Heart left ventricle (tissue), 16 donors: Measurements from ENCODE around the gene BLOC1S2. TPM values are rescaled to one million over a fixed set of nuclear protein-coding genes. Genes with fewer than 3 reads are reported as not detected.
"Not testable (repeated sequence)": the region's sequence is repeated elsewhere in the genome, so short reads cannot be mapped to it uniquely, and the experiment has no call there.

Experiments used
- ATAC-seq, 4 donors: fragments of 200-7000 bp; cut with Tn5 transposase; one replicate each; pipeline ENCODE4 v1.9.1; 2020 to 2022; ENCODE audit warnings: moderate library complexity in 4 of 4, mild to moderate bottlenecking in 3 of 4, moderate number of reproducible peaks in 1 of 4
- DNase-seq, 5 donors: peaks; one replicate each; pipeline ENCODE4 v3.0.0-alpha.2; 2020
- H3K27ac ChIP-seq, 12 donors: fragments of 200-600 bp; sonication (generic) in 4 of 12; one replicate each; pipeline versions ENCODE4 v1.5.0 to v1.8.0; 2016 to 2022; ENCODE audit warnings: mild to moderate bottlenecking in 2 of 12
- H3K27me3 ChIP-seq, 9 donors: fragments of 200-600 bp; sonication (generic) in 2 of 9; one replicate each; pipeline versions ENCODE4 v1.5.1 to v1.8.0; 2016 to 2022; ENCODE audit warnings: mild to moderate bottlenecking in 3 of 9
- H3K36me3 ChIP-seq, 9 donors: fragments of 200-600 bp; sonication (generic) in 2 of 9; one replicate each; pipeline versions ENCODE4 v1.5.0 to v1.8.0; 2018 to 2022; ENCODE audit warnings: mild to moderate bottlenecking in 2 of 9
- H3K4me1 ChIP-seq, 12 donors: fragments of 200-600 bp; sonication (generic) in 4 of 12; one replicate each; pipeline versions ENCODE4 v1.5.0 to v1.8.0; 2016 to 2022; ENCODE audit warnings: mild to moderate bottlenecking in 3 of 12
- H3K4me3 ChIP-seq, 12 donors: fragments of 200-600 bp; sonication (generic) in 4 of 12; one replicate each; pipeline versions ENCODE4 v1.5.0 to v1.8.0; 2017 to 2022; ENCODE audit warnings: mild to moderate bottlenecking in 9 of 12, moderate library complexity in 4 of 12
- H3K9me3 ChIP-seq, 12 donors: fragments of 200-600 bp; sonication (generic) in 4 of 12; one replicate each; pipeline versions ENCODE4 v1.5.0 to v1.8.0; 2016 to 2022; ENCODE audit warnings: mild to moderate bottlenecking in 1 of 12
- POLR2A ChIP-seq, 2 donors: fragments of 450-650 bp; IDR thresholded peaks; one replicate each; pipeline ENCODE4 v1.6.1; 2017; ENCODE audit warnings: antibody characterized with exemption in 2 of 2, mild to moderate bottlenecking in 2 of 2, moderate library complexity in 2 of 2
- WGBS, 4 donors: extraction: QIAGEN DNeasy Blood & Tissue Kit in 2 of 4; methylation state at CpG; one replicate each; pipeline versions ENCODE4 v1.1.5 to v1.1.7; 2013 to 2018; 5-methylcytosine and 5-hydroxymethylcytosine counted together
- intact Hi-C, 10 donors: fragments of 100-400 bp; cut with DNase I; formaldehyde crosslinking; loops; one replicate each; pipeline versions ENCODE4 v1.11.1 to v1.14.2; 2022
- polyA plus RNA-seq, 2 donors: library from polyadenylated mRNA; stranded (reverse); fragments of 200-250 nt; gene quantifications; one replicate each; pipeline ENCODE4 v1.2.3, GENCODE V29; 2013
- total RNA-seq, 9 donors: library from RNA; depleted of rRNA in 2 of 9; stranded (reverse); fragments of >200 nt in 2 of 9; fragmentation: NEBNext Ultra II Directional in 3 of 9; extraction: Animal tissue kit (Norgen Biotek cat#: 25700) in 3 of 9; gene quantifications; one replicate each; pipeline versions ENCODE4 v1.1.0 to v1.2.4, GENCODE V29; 2016 to 2023
- TF ChIP-seq, protein P1 (sequence below), 12 donors: fragments of 200-600 bp; sonication (generic) in 4 of 12; IDR thresholded peaks; one replicate each; pipeline versions ENCODE4 v1.5.0 to v1.8.0; 2018 to 2022; ENCODE audit warnings: antibody characterized with exemption in 12 of 12, mild to moderate bottlenecking in 5 of 12
- donor health status: ischemic (EF 13 %, LVEDD 7.1; RV severe dilation, severe dysfunction).
- donor health status: healthy with polysubstance abuse.
- donor health status: DM: no; HTN: yes; CAD: no.
- donor health status: DM: no; HTN: no; CAD: no.
- donor health status: ischemic (EF 25% LVEDD 6.9; RV normal size, moderate dysfunction).
- donor health status: ischemic (EF 25% LVEDD 5.7; RV mildly dilated, moderate dysfunction).
- donor health status: healthy.
- donor health status: DM: yes; HTN: yes; CAD: no.
- donor health status: ischemic (EF 35%, LVEDD 5.7; RV mildly dilated, moderate dysfunction).
- donor health status: nonischemic (EF 11% LVEDD 7.7; RV severe dilation, severe dysfunction).
- donor health status: DM: yes; HTN: yes; CAD: no.
- donor health status: PGD.
- donor health status: ischemic (EF 29% LVEDD 5.4; RV normal size, mild dysfunction).
- donor health status: nonischemic (EF 23%, LVEDD 6.1; RV moderate dilation, normal function).

BLOC1S2 gene
- total and polyA plus RNA-seq, 11 donors = 14.6 to 43.8 (median 21.3) TPM

DNA sequence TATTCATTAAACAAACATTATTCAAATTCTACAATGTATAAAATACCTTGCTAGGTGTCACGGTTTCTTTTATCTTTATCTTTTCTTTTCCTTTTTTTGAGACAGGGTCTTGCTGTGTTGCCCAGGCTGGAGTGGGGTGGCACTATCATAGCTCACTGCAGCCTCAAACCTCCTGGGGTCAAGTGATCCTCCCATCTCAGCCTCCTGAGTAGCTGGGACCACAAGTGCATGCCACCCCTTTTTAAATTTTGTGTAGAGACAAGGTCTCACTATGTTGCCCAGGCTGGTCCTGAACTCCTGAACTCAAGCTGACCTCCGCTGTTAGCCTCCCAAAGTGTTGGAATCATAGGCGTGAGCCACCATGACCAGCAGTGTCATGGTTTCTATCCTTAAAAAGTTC lies 17.9 kb upstream of the BLOC1S2 start:
- no peak for TF ChIP-seq POLR2A (IDR thresholded peaks at IDR 0.05)
- TF ChIP-seq, protein P1, sequence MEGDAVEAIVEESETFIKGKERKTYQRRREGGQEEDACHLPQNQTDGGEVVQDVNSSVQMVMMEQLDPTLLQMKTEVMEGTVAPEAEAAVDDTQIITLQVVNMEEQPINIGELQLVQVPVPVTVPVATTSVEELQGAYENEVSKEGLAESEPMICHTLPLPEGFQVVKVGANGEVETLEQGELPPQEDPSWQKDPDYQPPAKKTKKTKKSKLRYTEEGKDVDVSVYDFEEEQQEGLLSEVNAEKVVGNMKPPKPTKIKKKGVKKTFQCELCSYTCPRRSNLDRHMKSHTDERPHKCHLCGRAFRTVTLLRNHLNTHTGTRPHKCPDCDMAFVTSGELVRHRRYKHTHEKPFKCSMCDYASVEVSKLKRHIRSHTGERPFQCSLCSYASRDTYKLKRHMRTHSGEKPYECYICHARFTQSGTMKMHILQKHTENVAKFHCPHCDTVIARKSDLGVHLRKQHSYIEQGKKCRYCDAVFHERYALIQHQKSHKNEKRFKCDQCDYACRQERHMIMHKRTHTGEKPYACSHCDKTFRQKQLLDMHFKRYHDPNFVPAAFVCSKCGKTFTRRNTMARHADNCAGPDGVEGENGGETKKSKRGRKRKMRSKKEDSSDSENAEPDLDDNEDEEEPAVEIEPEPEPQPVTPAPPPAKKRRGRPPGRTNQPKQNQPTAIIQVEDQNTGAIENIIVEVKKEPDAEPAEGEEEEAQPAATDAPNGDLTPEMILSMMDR (IDR thresholded peaks at IDR 0.05) = no peak
- intact Hi-C loops = loop anchor here in 1 of 10 donors (10.0 kb wide), 1 partner anchor 210 kb away; the partner anchor contains the start of gene SEC31B
- 79 to 97% (median 85%) methylated on average over 3 of the region's 3 CpGs for WGBS, 4 donors
- no peak overlapping the region for H3K4me3 ChIP-seq
- no peaks in the 10 kb centered on the region for H3K4me1 ChIP-seq
- peaks cover 0 to 45% (median 11%) of the 10 kb centered on the region in 9 donors for H3K27me3 ChIP-seq
- no peak for ATAC-seq
- no peaks in the 10 kb centered on the region for H3K36me3 ChIP-seq
- H3K9me3 ChIP-seq = peaks cover 0 to 9% (median 0%) of the 10 kb centered on the region in 12 donors
- H3K27ac ChIP-seq = no peak overlapping the region
- DNase-seq = no peak

DNA sequence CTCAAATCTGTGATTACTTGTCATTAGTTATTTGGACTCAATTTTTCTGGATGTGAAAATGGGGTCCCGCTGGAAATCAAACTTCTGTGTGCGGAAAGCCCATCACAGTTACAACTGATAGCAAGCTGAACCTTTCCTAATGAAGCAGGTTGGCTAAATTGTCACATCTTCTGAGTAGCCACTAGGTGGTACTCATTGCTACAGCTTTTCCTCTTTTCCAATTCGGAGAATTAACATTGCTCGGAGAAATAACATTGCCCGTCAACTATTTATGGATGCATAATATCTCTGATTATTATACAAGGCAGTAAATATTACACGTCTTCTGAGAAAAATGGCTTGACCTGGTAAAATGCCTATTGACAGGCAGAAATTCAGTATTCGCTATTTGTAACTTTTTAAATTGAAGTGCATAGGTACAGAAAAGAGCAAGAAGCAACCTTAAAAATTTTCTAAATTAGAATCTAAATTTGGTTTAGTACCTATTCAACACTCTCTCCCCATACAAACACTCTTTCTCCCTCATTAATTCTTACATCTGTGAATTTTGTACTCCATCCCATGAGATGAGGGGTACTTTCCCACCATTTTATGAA lies 17.3 kb upstream of the BLOC1S2 start:
- no peaks in the 10 kb centered on the region for H3K36me3 ChIP-seq
- no peak for TF ChIP-seq POLR2A (IDR thresholded peaks at IDR 0.05)
- TF ChIP-seq, protein P1 (IDR thresholded peaks at IDR 0.05) = peak; percentile 24 to 63 (median 42)
- H3K27ac ChIP-seq = no peak overlapping the region
- no peak overlapping the region for H3K4me3 ChIP-seq
- WGBS, 4 donors = 21 to 25% (median 24%) methylated on average over 7 of the region's 7 CpGs
- peaks cover 0 to 45% (median 11%) of the 10 kb centered on the region in 9 donors for H3K27me3 ChIP-seq
- DNase-seq (no peak), ATAC-seq (no peak)
- no peaks in the 10 kb centered on the region for H3K4me1 ChIP-seq
- peaks cover 0 to 9% (median 0%) of the 10 kb centered on the region in 12 donors for H3K9me3 ChIP-seq
- intact Hi-C loops = loop anchor here in 1 of 10 donors (10.0 kb wide), 1 partner anchor 211 kb away; the partner anchor contains the start of gene SEC31B

DNA sequence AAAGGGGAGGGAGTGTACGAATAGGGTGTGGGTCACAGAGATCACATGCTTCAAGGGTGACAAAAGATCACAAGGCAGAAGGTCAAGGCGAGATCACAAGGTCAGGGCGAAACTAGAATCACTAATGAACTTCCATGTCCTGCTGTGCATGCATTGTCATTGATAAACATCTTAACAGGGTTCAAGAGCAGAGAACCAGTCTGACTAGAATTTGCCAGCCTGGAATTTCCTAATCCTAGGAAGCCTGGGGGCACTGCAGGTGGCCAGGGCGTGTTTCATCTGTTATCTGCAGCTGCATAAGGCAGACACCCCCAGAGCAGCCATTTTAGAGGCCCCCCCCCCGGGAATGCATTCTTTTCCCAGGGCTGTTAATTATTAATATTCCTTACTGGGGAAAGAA lies 14.6 kb upstream of the BLOC1S2 start:
- H3K27ac ChIP-seq, H3K4me1 ChIP-seq, H3K36me3 ChIP-seq, H3K4me3 ChIP-seq, ATAC-seq, DNase-seq, H3K9me3 ChIP-seq: not testable (repeated sequence)
- peaks cover 0 to 36% (median 9%) of the 10 kb centered on the region in 9 donors for H3K27me3 ChIP-seq
- 63 to 77% (median 66%) methylated on average over 5 of the region's 5 CpGs for WGBS, 4 donors
- intact Hi-C loops = loop anchor here in 1 of 10 donors (10.0 kb wide), 1 partner anchor 214 kb away; the partner anchor contains the start of gene SEC31B

DNA sequence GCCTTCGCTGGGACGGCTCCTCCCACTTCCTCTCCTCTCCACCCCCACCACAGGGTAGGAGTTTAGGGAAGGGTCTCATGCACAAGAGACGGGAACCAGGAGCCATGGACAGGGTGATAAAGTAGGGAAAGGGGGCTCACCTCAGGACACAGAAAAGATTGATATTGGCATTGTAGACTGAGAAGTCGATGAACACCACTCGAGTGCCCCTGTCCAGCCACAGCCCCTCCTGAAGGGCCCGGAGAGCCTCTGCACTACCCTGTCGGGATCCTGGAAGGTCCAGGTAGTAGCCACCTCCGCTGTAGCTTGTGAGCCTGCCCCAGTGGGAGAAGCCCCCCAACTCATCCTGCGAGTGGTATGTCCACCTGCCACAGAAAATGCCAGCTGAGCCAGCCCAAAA lies 10.8 kb upstream of the BLOC1S2 start:
- intact Hi-C loops = no loop called here
- H3K4me3 ChIP-seq = no peak overlapping the region
- no peak overlapping the region for H3K27ac ChIP-seq
- H3K9me3 ChIP-seq = peaks cover 0 to 9% (median 0%) of the 10 kb centered on the region in 12 donors
- H3K36me3 ChIP-seq = no peaks in the 10 kb centered on the region
- ATAC-seq = no peak
- H3K27me3 ChIP-seq = peaks cover 0 to 13% (median 0%) of the 10 kb centered on the region in 9 donors
- H3K4me1 ChIP-seq = no peaks in the 10 kb centered on the region
- DNase-seq = no peak
- TF ChIP-seq, protein P1 (IDR thresholded peaks at IDR 0.05) = no peak
- no peak for TF ChIP-seq POLR2A (IDR thresholded peaks at IDR 0.05)
- WGBS, 4 donors = 66 to 77% (median 72%) methylated on average over 9 of the region's 9 CpGs
